HEK293 (cell line): ENCODE results near the gene SPTLC1.

Experiments
- TCF7L2 ChIP-seq: IDR thresholded peaks from 2 replicates; pipeline ENCODE4 v1.6.1; 2011; ENCODE audit warnings: low read depth, mild to moderate bottlenecking, inconsistent platforms, low read length, moderate library complexity, borderline replicate concordance
- YY1 ChIP-seq: fragments of 450-650 bp; formaldehyde crosslinking; IDR thresholded peaks from 2 replicates; pipeline ENCODE4 v1.5.1; 2018; ENCODE audit warnings: missing biosample characterization, missing genetic modification characterization
- ZBTB49 ChIP-seq: fragments of 450-650 bp; formaldehyde crosslinking; IDR thresholded peaks from 2 replicates; pipeline ENCODE4 v1.5.1; 2016; ENCODE audit warnings: missing biosample characterization, missing genetic modification characterization, low read depth

- TF ChIP-seq TCF7L2 (no peak), ZBTB49 (tag by site-specific recombination) (no peak), YY1 (no peak)
These were observed 17.3 kb upstream of the SPTLC1 start for GRCh38 chr9:92132501-92132900.
